HG03439 (cell line): ENCODE results near the gene PTPRA.
"Not testable (repeated sequence)": the region's sequence is repeated elsewhere in the genome, so short reads cannot be mapped to it uniquely, and the experiment has no call there.

Experiments used
- ATAC-seq: cut with Tn5 transposase; IDR thresholded peaks from one replicate; pipeline ENCODE4 v1.9.1; 2021; ENCODE audit warnings: mild to moderate bottlenecking, moderate library complexity; ENCODE audit not compliant: unreplicated experiment

PTPRA gene

DNA sequence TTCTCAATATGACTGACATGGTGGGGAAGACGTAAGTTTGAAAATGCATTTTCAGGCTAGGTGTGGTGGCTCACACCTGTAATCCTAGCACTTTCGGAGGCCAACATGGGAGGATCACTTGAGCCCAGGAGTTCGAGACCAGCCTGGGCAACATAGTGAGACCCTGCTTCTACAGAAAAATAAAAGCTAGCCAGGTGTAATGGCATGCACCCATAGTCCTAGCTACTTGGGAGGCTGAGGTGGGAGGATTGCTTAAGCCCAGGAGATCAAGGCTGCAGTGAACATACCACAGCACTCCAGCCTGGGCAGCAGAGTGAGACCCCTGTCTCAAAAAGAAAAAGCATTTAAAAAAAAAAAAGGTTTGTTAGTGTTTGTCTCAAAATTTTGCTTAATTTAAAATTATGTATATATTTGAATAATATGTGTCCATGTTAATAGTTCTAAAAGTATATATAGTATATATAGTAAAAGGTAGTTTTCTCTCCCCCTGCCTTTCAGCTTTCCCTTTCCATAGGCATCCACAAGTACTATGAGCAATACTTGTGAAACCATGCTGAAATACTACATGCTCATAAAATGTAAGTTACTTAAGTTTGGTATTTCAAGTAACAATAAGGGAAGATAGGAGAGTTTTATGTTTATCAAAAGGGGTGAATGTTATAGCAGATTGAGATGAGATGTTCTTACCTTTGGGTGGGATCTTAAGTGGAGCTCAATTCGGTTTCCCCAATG lies 15.1 kb downstream of the PTPRA start:
- no peak for ATAC-seq

GRCh38 chr20:2889209-2889608 lies 15.9 kb downstream of the PTPRA start:
- no peak for ATAC-seq

DNA sequence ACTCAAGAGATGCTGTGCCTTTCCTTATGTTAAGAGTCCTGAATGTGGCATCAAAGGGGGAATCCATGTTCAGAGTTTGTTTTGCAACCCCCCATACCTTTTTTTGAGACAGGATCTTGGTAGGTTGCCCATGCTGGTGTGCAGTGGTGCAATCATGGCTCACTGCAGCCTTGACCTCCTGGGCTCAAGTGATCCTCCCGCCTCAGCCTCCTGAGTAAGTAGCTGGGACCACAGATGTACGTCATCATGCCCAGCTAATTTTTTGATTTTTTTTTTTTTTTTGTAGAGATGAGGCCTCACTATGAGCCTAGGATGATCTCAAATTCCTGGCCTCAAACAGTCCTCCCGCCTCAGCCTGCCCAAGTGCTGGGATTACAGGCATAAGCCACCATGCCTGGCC lies 16.5 kb downstream of the PTPRA start:
- no peak for ATAC-seq

DNA sequence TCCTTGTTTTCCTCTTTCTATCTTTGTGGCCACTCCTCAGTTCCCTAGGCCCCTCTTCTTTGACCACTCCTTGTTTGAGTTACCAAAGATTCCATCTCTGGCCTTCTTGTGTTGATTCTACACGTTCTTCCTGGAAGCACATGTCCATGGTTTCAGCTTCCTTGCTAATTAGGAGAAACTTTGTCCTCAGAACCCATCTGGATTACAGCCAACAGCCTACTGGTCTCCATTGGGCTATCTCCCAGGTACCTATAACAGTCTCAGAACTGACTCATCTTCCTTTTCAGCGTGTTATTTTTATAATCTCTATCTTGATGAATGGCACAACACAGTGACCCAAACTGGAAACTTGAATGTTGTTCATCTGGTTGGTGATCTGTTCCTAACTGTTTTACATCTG lies 17.5 kb downstream of the PTPRA start:
- ATAC-seq: no peak

GRCh38 chr20:2891343-2891742 lies 18.1 kb downstream of the PTPRA start:
- ATAC-seq: no peak

DNA sequence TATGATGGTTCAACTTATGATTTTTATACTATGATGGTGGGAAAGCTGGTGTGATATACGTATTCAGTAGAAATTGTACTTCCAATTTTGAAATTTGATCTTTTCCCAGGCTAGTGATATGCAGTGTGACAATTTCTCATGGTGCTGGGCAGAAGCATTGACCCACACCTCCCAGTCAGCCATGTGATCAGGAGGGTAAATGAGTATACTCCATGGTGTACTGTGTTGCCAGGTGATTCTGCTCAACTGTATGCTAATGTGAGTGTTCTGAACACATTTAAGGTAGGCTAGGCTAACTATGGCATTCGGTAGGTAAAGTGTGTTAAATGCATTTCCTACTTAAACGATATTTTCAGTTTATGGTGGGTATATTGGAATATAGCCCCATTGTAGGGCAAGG lies 19.1 kb downstream of the PTPRA start:
- ATAC-seq: no peak

GRCh38 chr20:2894221-2894620 lies 20.9 kb downstream of the PTPRA start:
- ATAC-seq: no peak

DNA sequence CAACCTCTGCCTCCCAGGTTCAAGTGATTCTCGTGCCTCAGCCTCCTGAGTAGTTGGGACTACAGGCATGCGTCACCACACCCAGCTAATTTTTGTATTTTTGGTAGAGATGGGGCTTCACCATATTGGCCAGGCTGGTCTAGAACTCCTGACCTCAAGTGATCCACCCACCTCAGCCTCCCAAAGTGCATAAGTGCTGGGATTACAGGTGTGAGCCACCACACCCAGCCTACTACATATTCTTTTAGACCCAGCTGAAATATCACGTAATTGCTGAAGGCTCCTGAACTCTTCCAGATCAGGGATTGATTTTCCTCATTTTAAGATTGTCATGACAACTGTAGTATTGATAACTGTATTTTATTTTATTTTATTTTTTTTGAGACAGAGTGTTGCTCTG lies 21.9 kb downstream of the PTPRA start:
- ATAC-seq: not testable (repeated sequence)

GRCh38 chr20:2899243-2899642 lies 26.0 kb downstream of the PTPRA start:
- ATAC-seq: no peak

GRCh38 chr20:2900845-2901592 lies 27.7 kb downstream of the PTPRA start:
- no peak for ATAC-seq

GRCh38 chr20:2902291-2902690 lies 29.0 kb downstream of the PTPRA start:
- no peak for ATAC-seq

- ATAC-seq: no peak
Measured at GRCh38 chr20:2902818-2903217, 29.5 kb downstream of the PTPRA start.

DNA sequence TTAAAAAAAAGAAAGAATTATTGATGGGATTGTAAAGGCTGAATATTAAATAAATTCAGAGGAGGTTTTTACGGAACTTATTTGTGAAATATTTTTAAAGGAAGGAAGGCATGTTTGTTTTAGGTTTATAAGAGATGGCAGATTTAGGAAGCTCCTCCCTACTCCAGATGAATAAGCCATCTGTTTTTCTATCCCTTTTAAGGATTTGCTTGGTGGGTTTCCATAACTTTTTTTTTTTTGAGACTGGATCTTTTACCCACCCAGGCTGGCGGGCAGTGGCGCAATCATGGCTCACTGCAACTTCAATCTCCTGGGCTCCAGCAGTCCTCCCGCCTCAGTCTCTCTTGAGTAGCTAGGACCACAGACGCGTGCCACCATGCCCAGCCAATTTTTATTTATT lies 30.4 kb downstream of the PTPRA start:
- no peak for ATAC-seq

DNA sequence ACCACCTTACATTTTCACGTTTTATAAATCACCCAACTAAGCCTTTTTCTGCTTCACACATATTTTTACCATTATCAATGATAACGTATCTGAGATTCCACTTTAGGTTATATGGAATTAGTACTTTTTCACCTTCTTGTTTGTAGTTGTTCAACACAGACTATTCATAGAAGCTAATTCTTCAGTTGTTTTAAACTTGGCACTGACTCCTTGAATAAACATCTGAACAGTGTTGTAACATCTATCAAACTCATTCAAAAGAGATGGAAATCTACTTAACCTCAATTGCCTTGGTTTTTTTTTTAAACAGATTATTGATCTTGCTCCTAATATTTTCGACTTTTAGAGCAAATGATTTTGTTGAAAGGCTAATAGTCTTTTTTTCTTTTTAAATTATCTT lies 34.2 kb downstream of the PTPRA start:
- ATAC-seq: no peak

- no peak for ATAC-seq
Measured at GRCh38 chr20:2909953-2910352, 36.7 kb downstream of the PTPRA start.

- no peak for ATAC-seq
Measured at GRCh38 chr20:2911200-2911599, 37.9 kb downstream of the PTPRA start.

- ATAC-seq: no peak
Measured at GRCh38 chr20:2914160-2914559, 40.9 kb downstream of the PTPRA start.

DNA sequence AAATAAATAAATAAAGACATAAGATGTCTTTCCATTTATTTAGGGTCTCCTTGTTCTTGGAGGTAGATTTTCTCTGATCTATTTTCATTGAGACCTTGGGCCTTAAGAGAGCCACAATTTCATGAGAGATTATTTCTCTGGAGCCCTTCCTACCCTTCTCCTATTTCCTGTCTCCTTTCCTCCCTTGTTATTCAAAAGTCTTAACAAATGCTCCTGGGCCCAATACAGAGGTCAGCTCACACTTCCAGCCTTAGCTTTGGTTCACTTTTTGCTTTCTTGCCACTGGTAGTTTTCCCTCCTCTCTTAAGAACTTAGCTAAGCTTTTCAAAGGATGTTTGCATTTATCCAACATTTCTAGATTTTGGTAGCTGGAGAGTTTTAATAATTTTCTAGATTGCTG lies 44.0 kb downstream of the PTPRA start:
- no peak for ATAC-seq

- ATAC-seq: no peak
Measured at GRCh38 chr20:2918096-2919049, 45.1 kb downstream of the PTPRA start.

DNA sequence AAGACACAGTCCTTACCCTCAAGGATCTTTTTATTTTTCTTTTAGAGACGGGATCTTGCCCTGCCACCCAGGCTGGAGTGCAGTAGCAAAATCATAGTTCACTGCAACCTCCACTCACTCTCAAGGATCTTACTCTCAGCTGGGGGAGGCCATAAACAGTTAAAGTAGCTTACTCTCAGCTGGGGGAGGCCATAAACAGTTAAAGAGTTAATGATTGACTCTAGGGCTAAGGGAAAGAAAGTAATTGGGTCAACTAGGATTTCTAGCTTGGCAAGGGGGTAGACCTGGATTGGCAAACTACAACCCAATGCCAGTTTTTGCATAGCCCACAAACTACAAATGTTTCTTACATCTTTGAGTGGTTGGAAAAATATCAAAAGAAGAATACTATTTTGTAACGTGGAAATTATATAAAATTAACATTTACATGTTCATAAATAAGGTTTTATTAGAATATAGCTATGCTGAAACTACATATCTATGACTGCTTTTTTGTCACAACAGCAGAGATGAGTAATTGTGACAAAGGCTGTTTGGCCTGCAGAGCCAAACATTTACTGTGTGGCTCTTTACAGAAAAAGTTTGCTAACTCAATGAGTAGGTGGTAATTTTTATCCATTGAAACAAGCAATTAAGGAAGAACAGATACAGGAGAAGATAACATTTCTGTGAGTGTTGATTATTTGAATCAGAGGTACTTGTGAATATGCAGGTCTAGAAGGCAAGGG lies 46.4 kb downstream of the PTPRA start:
- ATAC-seq: no peak

- ATAC-seq: no peak
Measured at GRCh38 chr20:2920473-2920872, 47.2 kb downstream of the PTPRA start.
